HEK293T (cell line): ENCODE measurements around the gene CRTAP.
"Not testable (repeated sequence)": the region's sequence is repeated elsewhere in the genome, so short reads cannot be mapped to it uniquely, and the experiment has no call there.

Experiments
- CTCF ChIA-PET: fragments of 350-600 bp; formaldehyde crosslinking; extraction: SDS; loops from one replicate; lab custom pipeline; 2021; ENCODE audit warnings: antibody characterized with exemption, inconsistent platforms; lab: Yijun Ruan, JAX
- POLR2A ChIA-PET: fragments of 350-600 bp; formaldehyde crosslinking; extraction: SDS; loops from one replicate; lab custom pipeline; 2020; ENCODE audit warnings: antibody characterized with exemption, inconsistent platforms; lab: Yijun Ruan, JAX
- DNase-seq: peaks from one replicate; pipeline ENCODE4 v3.0.0; 2012; ENCODE audit warnings: mixed read lengths; ENCODE audit errors: extremely low spot score
- ARNT ChIP-seq: fragments of 450-650 bp; IDR thresholded peaks from 2 replicates; pipeline ENCODE4 v1.6.1; 2017; ENCODE audit warnings: mild to moderate bottlenecking
- BHLHE40 ChIP-seq: fragments of 450-650 bp; IDR thresholded peaks from 2 replicates; pipeline ENCODE4 v1.6.1; 2016; ENCODE audit warnings: mild to moderate bottlenecking, moderate library complexity, borderline replicate concordance
- CTBP1 ChIP-seq: fragments of 450-650 bp; IDR thresholded peaks from 2 replicates; pipeline ENCODE4 v1.6.1; 2016; ENCODE audit warnings: borderline replicate concordance
- ELF4 ChIP-seq: fragments of 450-650 bp; IDR thresholded peaks from 2 replicates; pipeline ENCODE4 v1.6.1; 2017; ENCODE audit warnings: antibody characterized with exemption
- FOXA1 ChIP-seq: fragments of 450-650 bp; IDR thresholded peaks from 2 replicates; pipeline ENCODE4 v1.6.1; 2016; ENCODE audit warnings: mild to moderate bottlenecking
- FOXK2 ChIP-seq: fragments of 450-650 bp; IDR thresholded peaks from 2 replicates; pipeline ENCODE4 v1.6.1; 2016; ENCODE audit warnings: mild to moderate bottlenecking
- FOXM1 ChIP-seq: fragments of 450-650 bp; IDR thresholded peaks from 2 replicates; pipeline ENCODE4 v1.6.1; 2017; ENCODE audit warnings: mild to moderate bottlenecking, borderline replicate concordance
- HDGF ChIP-seq: fragments of 450-650 bp; IDR thresholded peaks from 2 replicates; pipeline ENCODE4 v1.6.1; 2017; ENCODE audit warnings: antibody characterized with exemption, borderline replicate concordance
- L3MBTL2 ChIP-seq: fragments of 450-650 bp; conservative IDR thresholded peaks from 2 replicates; pipeline ENCODE4 v1.6.1; 2016; ENCODE audit warnings: mild to moderate bottlenecking
- LEF1 ChIP-seq: fragments of 450-650 bp; IDR thresholded peaks from 2 replicates; pipeline ENCODE4 v1.6.1; 2017; ENCODE audit warnings: mild to moderate bottlenecking, borderline replicate concordance
- NFRKB ChIP-seq: fragments of 450-650 bp; IDR thresholded peaks from 2 replicates; pipeline ENCODE4 v1.6.1; 2016; ENCODE audit warnings: mild to moderate bottlenecking, moderate library complexity
- PKNOX1 ChIP-seq: fragments of 450-650 bp; IDR thresholded peaks from 2 replicates; pipeline ENCODE4 v1.6.1; 2016
- SP1 ChIP-seq: fragments of 450-650 bp; IDR thresholded peaks from 2 replicates; pipeline ENCODE4 v1.6.1; 2017
- SUZ12 ChIP-seq: fragments of 450-650 bp; IDR thresholded peaks from 2 replicates; pipeline ENCODE4 v1.6.1; 2016; ENCODE audit warnings: mild to moderate bottlenecking
- TARDBP ChIP-seq: fragments of 450-650 bp; IDR thresholded peaks from 2 replicates; pipeline ENCODE4 v1.6.1; 2016
- ZNF384 ChIP-seq: fragments of 450-650 bp; IDR thresholded peaks from 2 replicates; pipeline ENCODE4 v1.6.1; 2016

The CRTAP gene

GRCh38 chr3:33132019-33132360 lies 18.2 kb downstream of the CRTAP start:
- TF ChIP-seq L3MBTL2 (no peak), HDGF (no peak), ZNF384 (no peak), FOXM1 (no peak), ARNT (no peak), FOXK2 (no peak), SUZ12 (no peak), TARDBP (no peak), PKNOX1 (no peak), ELF4 (no peak), LEF1 (no peak), NFRKB (no peak), SP1 (no peak), FOXA1 (no peak), CTBP1 (no peak), BHLHE40 (no peak)
- POLR2A ChIA-PET, result interaction anchor here (1.2 to 2.5 kb wide), 2 partner anchors 241 to 655 kb away, joined by 3 to 9 read pairs; no protein-coding TSS in a partner anchor
- CTCF ChIA-PET, result interaction anchor here (0.9 to 3.0 kb wide), 11 partner anchors 9 to 655 kb away, joined by 3 to 62 read pairs (median 4); no protein-coding TSS in a partner anchor
- no peak for DNase-seq

- CTCF ChIA-PET, result no interaction called here
Measured at GRCh38 chr3:33134026-33134625, 20.3 kb downstream of the CRTAP start.

GRCh38 chr3:33137691-33138090 lies 23.9 kb downstream of the CRTAP start:
- no peak for TF ChIP-seq L3MBTL2
- no peak for TF ChIP-seq BHLHE40
- no peak for TF ChIP-seq PKNOX1
- no peak for TF ChIP-seq SUZ12
- no peak for TF ChIP-seq FOXK2
- TF ChIP-seq ARNT, result no peak
- TF ChIP-seq FOXM1, result no peak
- TF ChIP-seq TARDBP, result no peak
- TF ChIP-seq ZNF384, result no peak
- no peak for TF ChIP-seq LEF1
- no peak for TF ChIP-seq NFRKB
- TF ChIP-seq SP1, result no peak
- no peak for TF ChIP-seq CTBP1
- no peak for TF ChIP-seq HDGF
- CTCF ChIA-PET, result interaction anchor here (1.5 kb wide), 1 partner anchor 235 kb away, joined by 7 read pairs; no protein-coding TSS in a partner anchor
- no peak for DNase-seq
- POLR2A ChIA-PET, result no interaction called here

More at GRCh38 chr3:33134026-33134625, 20.3 kb downstream of the CRTAP start:
- no peak for DNase-seq
- TF ChIP-seq LEF1 (no peak), SUZ12 (no peak), BHLHE40 (no peak), L3MBTL2 (no peak), SP1 (no peak), ELF4 (no peak), FOXA1 (no peak), ARNT (no peak), ZNF384 (no peak), FOXM1 (no peak), NFRKB (no peak)
- POLR2A ChIA-PET, result no interaction called here

GRCh38 chr3:33139006-33139623 lies 25.3 kb downstream of the CRTAP start:
- DNase-seq, POLR2A ChIA-PET: not testable (repeated sequence)
- CTCF ChIA-PET, result interaction anchor here (1.5 kb wide), 1 partner anchor 234 kb away, joined by 7 read pairs; no protein-coding TSS in a partner anchor

GRCh38 chr3:33139996-33140395 lies 26.2 kb downstream of the CRTAP start:
- no peak for DNase-seq
- CTCF ChIA-PET, result interaction anchor here (1.0 to 2.1 kb wide), 2 partner anchors 9 to 647 kb away, joined by 4 to 10 read pairs; no protein-coding TSS in a partner anchor
- TF ChIP-seq LEF1 (no peak), FOXM1 (no peak), SP1 (no peak), TARDBP (no peak), SUZ12 (no peak), NFRKB (no peak), ZNF384 (no peak)
- POLR2A ChIA-PET, result no interaction called here

- CTCF ChIA-PET, result interaction anchor here (1.0 to 2.1 kb wide), 2 partner anchors 10 to 646 kb away, joined by 4 to 10 read pairs; no protein-coding TSS in a partner anchor
- DNase-seq, result no peak
- TF ChIP-seq ARNT (no peak), PKNOX1 (no peak), SUZ12 (no peak), CTBP1 (no peak), NFRKB (no peak), ELF4 (no peak), TARDBP (no peak), FOXK2 (no peak), FOXM1 (no peak), FOXA1 (no peak), SP1 (no peak), BHLHE40 (no peak), L3MBTL2 (no peak), HDGF (no peak), ZNF384 (no peak)
- POLR2A ChIA-PET, result no interaction called here
Measured at GRCh38 chr3:33141006-33141405, 27.2 kb downstream of the CRTAP start.
